ENCODE measurements around the gene CARD11.

GRCh38 chr7:2937701-2938513, 105.8 kb downstream of the CARD11 start:
- TF ChIP-seq POLR2AphosphoS5 (IDR thresholded peaks at IDR 0.05; ENCODE audit: low read depth, low read length) (no peak), REST (IDR thresholded peaks at IDR 0.05; ENCODE audit: insufficient read depth in 1 of 2, low read depth in 2 of 2, low read length in 1 of 2) (no peak), SIN3A (IDR thresholded peaks at IDR 0.05; ENCODE audit: borderline replicate concordance, insufficient read depth, low read depth, low read length) (no peak), TCF7L2 (IDR thresholded peaks at IDR 0.05; ENCODE audit: low read depth, low read length) (no peak)
- TF ChIP-seq, protein P1, sequence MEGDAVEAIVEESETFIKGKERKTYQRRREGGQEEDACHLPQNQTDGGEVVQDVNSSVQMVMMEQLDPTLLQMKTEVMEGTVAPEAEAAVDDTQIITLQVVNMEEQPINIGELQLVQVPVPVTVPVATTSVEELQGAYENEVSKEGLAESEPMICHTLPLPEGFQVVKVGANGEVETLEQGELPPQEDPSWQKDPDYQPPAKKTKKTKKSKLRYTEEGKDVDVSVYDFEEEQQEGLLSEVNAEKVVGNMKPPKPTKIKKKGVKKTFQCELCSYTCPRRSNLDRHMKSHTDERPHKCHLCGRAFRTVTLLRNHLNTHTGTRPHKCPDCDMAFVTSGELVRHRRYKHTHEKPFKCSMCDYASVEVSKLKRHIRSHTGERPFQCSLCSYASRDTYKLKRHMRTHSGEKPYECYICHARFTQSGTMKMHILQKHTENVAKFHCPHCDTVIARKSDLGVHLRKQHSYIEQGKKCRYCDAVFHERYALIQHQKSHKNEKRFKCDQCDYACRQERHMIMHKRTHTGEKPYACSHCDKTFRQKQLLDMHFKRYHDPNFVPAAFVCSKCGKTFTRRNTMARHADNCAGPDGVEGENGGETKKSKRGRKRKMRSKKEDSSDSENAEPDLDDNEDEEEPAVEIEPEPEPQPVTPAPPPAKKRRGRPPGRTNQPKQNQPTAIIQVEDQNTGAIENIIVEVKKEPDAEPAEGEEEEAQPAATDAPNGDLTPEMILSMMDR (IDR thresholded peaks at IDR 0.05): no peak
